Neuronal stem cell (in vitro differentiated cells): ENCODE data around the gene DSE.
A peak's percentile ranks its signal among the peaks of the same experiment; 100 is the strongest.

Experiments used
- DNase-seq: peaks from one replicate; pipeline ENCODE4 v3.0.0-alpha.2; 2013; ENCODE audit warnings: low spot score
- H2AFZ ChIP-seq: one replicate; pipeline ENCODE4 v1.6.1; 2013; ENCODE audit warnings: mild to moderate bottlenecking, low read length, inconsistent platforms
- H2AK5ac ChIP-seq: 2 replicates; pipeline ENCODE4 v1.6.1; 2013; ENCODE audit warnings: low read depth, mild to moderate bottlenecking, inconsistent platforms, low read length, moderate library complexity, mixed read lengths
- H2BK120ac ChIP-seq: 2 replicates; pipeline ENCODE4 v1.6.1; 2013; ENCODE audit warnings: low read depth, mild to moderate bottlenecking, inconsistent platforms, low read length, moderate library complexity, mixed read lengths
- H2BK12ac ChIP-seq: one replicate; pipeline ENCODE4 v1.6.1; 2013; ENCODE audit warnings: low read length, inconsistent platforms
- H2BK15ac ChIP-seq: 2 replicates; pipeline ENCODE4 v1.6.1; 2013; ENCODE audit warnings: mild to moderate bottlenecking, low read length, inconsistent platforms, mixed read lengths
- H2BK5ac ChIP-seq: one replicate; pipeline ENCODE4 v1.6.1; 2013; ENCODE audit warnings: inconsistent platforms, mild to moderate bottlenecking, low read length, moderate library complexity
- H3K14ac ChIP-seq: one replicate; pipeline ENCODE4 v1.6.1; 2013; ENCODE audit warnings: low read length, inconsistent platforms
- H3K18ac ChIP-seq: 2 replicates; pipeline ENCODE4 v1.6.1; 2013; ENCODE audit warnings: low read length, inconsistent platforms
- H3K23ac ChIP-seq: 2 replicates; pipeline ENCODE4 v1.6.1; 2013; ENCODE audit warnings: low read depth, mild to moderate bottlenecking, mixed read lengths, low read length, inconsistent platforms; ENCODE audit not compliant: poor library complexity
- H3K27ac ChIP-seq: replicated peaks from 3 replicates; pipeline ENCODE4 v1.5.1; 2013; ENCODE audit warnings: low read length, inconsistent platforms
- H3K27me3 ChIP-seq, 3 experiments: 2 replicates each; pipeline ENCODE4 v1.6.1; 2013; ENCODE audit warnings: low read length in 3 of 3, mild to moderate bottlenecking in 2 of 3, inconsistent platforms in 1 of 3, low read depth in 1 of 3, mixed read lengths in 1 of 3, moderate library complexity in 1 of 3; ENCODE audit not compliant: control insufficient read depth in 3 of 3, insufficient read depth in 3 of 3
- H3K36me3 ChIP-seq, 2 donors: replicated peaks in 1 of 2; 2 replicates each; pipeline ENCODE4 v1.6.1; 2013; ENCODE audit warnings: low read length in 2 of 2; ENCODE audit not compliant: control insufficient read depth in 2 of 2, insufficient read depth in 2 of 2
- H3K4ac ChIP-seq: 2 replicates; pipeline ENCODE4 v1.6.1; 2013; ENCODE audit warnings: inconsistent platforms, mild to moderate bottlenecking, low read length, moderate library complexity
- H3K4me1 ChIP-seq, 2 donors: 1 replicate in 1 of 2; 2 replicates in 1 of 2; pipeline ENCODE4 v1.6.1; 2013; ENCODE audit warnings: low read length in 2 of 2, low read depth in 1 of 2; ENCODE audit not compliant: control insufficient read depth in 2 of 2, insufficient read depth in 1 of 2
- H3K4me2 ChIP-seq: one replicate; pipeline ENCODE4 v1.6.1; 2013; ENCODE audit warnings: mild to moderate bottlenecking, low read length, inconsistent platforms; ENCODE audit not compliant: insufficient read depth, poor library complexity, severe bottlenecking
- H3K4me3 ChIP-seq, 2 donors: 2 replicates each; pipeline ENCODE4 v1.5.1; 2013; ENCODE audit warnings: low read length in 2 of 2, mild to moderate bottlenecking in 2 of 2, inconsistent platforms in 1 of 2, moderate library complexity in 1 of 2
- H3K79me1 ChIP-seq: one replicate; pipeline ENCODE4 v1.6.1; 2013; ENCODE audit warnings: low read depth, mild to moderate bottlenecking, inconsistent platforms, low read length, moderate library complexity
- H3K9ac ChIP-seq: one replicate; pipeline ENCODE4 v1.6.1; 2013; ENCODE audit warnings: mild to moderate bottlenecking, low read depth, low read length, inconsistent platforms; ENCODE audit not compliant: poor library complexity
- H3K9me3 ChIP-seq, 2 donors: replicated peaks in 1 of 2; 2 replicates each; pipeline versions ENCODE3 to v1.6.1; 2013; ENCODE audit warnings: low read length in 2 of 2, mild to moderate bottlenecking in 2 of 2, inconsistent platforms in 1 of 2, low read depth in 1 of 2, mixed read lengths in 1 of 2, moderate library complexity in 1 of 2; ENCODE audit not compliant: control insufficient read depth in 2 of 2, insufficient read depth in 1 of 2
- H4K8ac ChIP-seq: one replicate; pipeline ENCODE4 v1.6.1; 2013; ENCODE audit warnings: low read depth, mild to moderate bottlenecking, inconsistent platforms, low read length, moderate library complexity
- H4K91ac ChIP-seq: one replicate; pipeline ENCODE4 v1.6.1; 2013; ENCODE audit warnings: low read length, low read depth, mild to moderate bottlenecking, inconsistent platforms; ENCODE audit not compliant: poor library complexity
- WGBS, 2 donors: extraction: QIAGEN DNeasy Blood & Tissue Kit; methylation state at CpG; one replicate each; pipeline ENCODE4 v1.1.7; 2013; ENCODE audit warnings: missing lambda C conversion rate in 2 of 2, mixed read lengths in 1 of 2; ENCODE audit not compliant: insufficient read length in 2 of 2, insufficient replicate concordance in 1 of 2; ENCODE audit errors: extremely low coverage in 2 of 2; 5-methylcytosine and 5-hydroxymethylcytosine counted together

DSE gene

GRCh38 chr6:116458264-116458663 lies 87.5 kb downstream of the DSE start:
- no peak overlapping the region for H2AFZ ChIP-seq
- H4K8ac ChIP-seq: no peak overlapping the region
- no peak overlapping the region for H3K18ac ChIP-seq
- H3K9ac ChIP-seq: no peak overlapping the region
- no peaks in the 10 kb centered on the region for H3K9me3 ChIP-seq
- no peaks in the 10 kb centered on the region for H3K79me1 ChIP-seq
- H3K14ac ChIP-seq: no peak overlapping the region
- H3K4me3 ChIP-seq: no peak overlapping the region
- no peak overlapping the region for H4K91ac ChIP-seq
- H3K4me1 ChIP-seq: peaks cover 0 to 2% of the 10 kb centered on the region in 2 donors
- no peak overlapping the region for H3K23ac ChIP-seq
- H2BK5ac ChIP-seq: no peak overlapping the region
- H3K27ac ChIP-seq: no peak overlapping the region
- WGBS, 2 donors: no CpG with 5 or more reads among the region's 9 CpGs
- H2BK15ac ChIP-seq: no peak overlapping the region
- no peak for DNase-seq
- H2AK5ac ChIP-seq: no peak overlapping the region
- peaks cover 0 to 24% (median 0%) of the 10 kb centered on the region in 3 experiments for H3K27me3 ChIP-seq
- no peak overlapping the region for H3K4me2 ChIP-seq
- H2BK12ac ChIP-seq: no peak overlapping the region
- no peak overlapping the region for H2BK120ac ChIP-seq
- no peak overlapping the region for H3K4ac ChIP-seq
- no peaks in the 10 kb centered on the region for H3K36me3 ChIP-seq

DNA sequence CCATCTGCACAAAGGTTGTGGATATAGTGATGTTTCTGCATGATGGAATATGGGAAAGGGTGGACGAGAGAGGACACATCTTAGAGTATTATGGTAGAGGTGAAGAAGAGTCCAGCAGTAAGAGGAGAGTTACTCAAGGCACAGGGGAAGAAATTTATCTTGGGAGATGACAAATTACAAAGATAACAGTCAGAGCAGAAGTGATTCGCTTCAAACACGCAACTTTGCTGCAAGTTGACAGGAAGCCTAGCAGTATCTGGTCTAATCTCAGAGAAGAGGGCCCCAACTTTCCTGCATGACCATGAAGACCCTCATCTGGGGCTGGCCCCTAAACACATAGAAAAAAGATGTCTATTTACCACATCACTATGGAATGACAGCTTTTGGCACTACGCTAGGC lies 89.2 kb downstream of the DSE start:
- H3K27me3 ChIP-seq: peaks cover 0 to 26% (median 0%) of the 10 kb centered on the region in 3 experiments
- H2BK15ac ChIP-seq: no peak overlapping the region
- no peak overlapping the region for H3K4me3 ChIP-seq
- no peaks in the 10 kb centered on the region for H3K36me3 ChIP-seq
- H2AK5ac ChIP-seq: no peak overlapping the region
- no peak overlapping the region for H3K4ac ChIP-seq
- H4K8ac ChIP-seq: no peak overlapping the region
- no peak overlapping the region for H4K91ac ChIP-seq
- no peaks in the 10 kb centered on the region for H3K79me1 ChIP-seq
- no peak overlapping the region for H3K18ac ChIP-seq
- H3K9me3 ChIP-seq: no peaks in the 10 kb centered on the region
- peaks cover 0 to 2% of the 10 kb centered on the region in 2 donors for H3K4me1 ChIP-seq
- DNase-seq: no peak
- no peak overlapping the region for H2BK5ac ChIP-seq
- H3K9ac ChIP-seq: no peak overlapping the region
- no peak overlapping the region for H3K14ac ChIP-seq
- no peak overlapping the region for H3K4me2 ChIP-seq
- no CpG with 5 or more reads among the region's 4 CpGs for WGBS, 2 donors
- no peak overlapping the region for H3K23ac ChIP-seq
- H2BK12ac ChIP-seq: no peak overlapping the region
- no peak overlapping the region for H2BK120ac ChIP-seq
- H2AFZ ChIP-seq: no peak overlapping the region
- H3K27ac ChIP-seq: no peak overlapping the region

DNA sequence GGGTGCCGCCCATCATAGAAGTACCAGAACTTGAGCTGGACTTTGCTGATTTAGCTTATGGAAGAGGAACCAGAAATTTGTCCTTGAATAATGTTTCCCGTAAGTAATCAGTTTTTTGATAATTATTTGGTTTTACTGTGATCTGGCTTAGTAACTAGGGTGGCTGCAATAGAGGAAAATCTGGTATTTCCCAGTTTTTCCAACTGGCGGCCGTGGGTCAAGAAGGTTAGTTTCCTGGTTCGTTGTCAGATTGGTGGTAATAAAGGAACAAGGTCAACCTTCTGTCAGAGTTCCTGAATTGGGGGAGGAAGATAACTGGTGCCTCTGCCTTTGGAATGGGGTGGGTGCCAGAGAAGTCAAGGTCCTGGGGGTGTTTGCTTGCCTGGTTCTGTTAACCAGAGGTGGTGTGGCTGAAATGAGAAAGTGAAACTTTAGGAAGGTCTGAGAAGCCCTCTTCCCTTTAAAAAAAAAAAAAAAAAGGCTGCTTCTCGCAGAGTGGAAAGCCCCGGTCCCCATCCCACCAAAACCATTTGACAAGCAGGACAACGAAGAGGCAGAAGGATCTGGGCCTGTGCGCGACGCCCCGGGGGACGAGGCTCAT lies 90.7 kb downstream of the DSE start, which contains the start of gene CALHM6:
Gene CALHM6 (plus strand): TSS at position 45 of the 601 bp plus-strand sequence. CDS start 555 bp downstream, at position 600.
- no peak for DNase-seq
- H2BK12ac ChIP-seq: peak within 1 kb of the TSS; percentile 98
- H3K23ac ChIP-seq: peak within 1 kb of the TSS; percentile 95
- no peaks in the 10 kb centered on the region for H3K79me1 ChIP-seq
- H3K4me3 ChIP-seq: peak within 1 kb of the TSS in 1 of 2 donors; percentile 76
- H3K4ac ChIP-seq: peak within 1 kb of the TSS; percentile 81
- H3K4me1 ChIP-seq: peaks cover 0 to 2% of the 10 kb centered on the region in 2 donors
- no peak within 1 kb of the TSS for H2BK5ac ChIP-seq
- H3K27me3 ChIP-seq: peaks cover 0 to 26% (median 0%) of the 10 kb centered on the region in 3 experiments
- no peak within 1 kb of the TSS for H2AK5ac ChIP-seq
- no CpG with 5 or more reads among the region's 13 CpGs for WGBS, 2 donors
- no peaks in the 10 kb centered on the region for H3K9me3 ChIP-seq
- peak within 1 kb of the TSS; percentile 82 for H3K9ac ChIP-seq
- H3K4me2 ChIP-seq: peak within 1 kb of the TSS; percentile 74
- H2BK120ac ChIP-seq: no peak within 1 kb of the TSS
- no peak within 1 kb of the TSS for H3K27ac ChIP-seq
- no peak within 1 kb of the TSS for H2AFZ ChIP-seq
- H3K14ac ChIP-seq: peak within 1 kb of the TSS; percentile 33
- H2BK15ac ChIP-seq: peak within 1 kb of the TSS; percentile 33
- H4K8ac ChIP-seq: peak within 1 kb of the TSS; percentile 93
- peak within 1 kb of the TSS; percentile 87 for H3K18ac ChIP-seq
- no peak within 1 kb of the TSS for H4K91ac ChIP-seq
- H3K36me3 ChIP-seq: no peaks in the 10 kb centered on the region

- H3K9ac ChIP-seq: peak overlapping the region; percentile 82
- DNase-seq: peak; percentile 68
- H3K4me3 ChIP-seq: peak overlapping the region in 1 of 2 donors; percentile 76
- H4K8ac ChIP-seq: peak overlapping the region; percentile 93
- H3K27ac ChIP-seq: no peak overlapping the region
- peak overlapping the region; percentile 95 for H3K23ac ChIP-seq
- no peaks in the 10 kb centered on the region for H3K36me3 ChIP-seq
- peaks cover 0 to 26% (median 0%) of the 10 kb centered on the region in 3 experiments for H3K27me3 ChIP-seq
- no peaks in the 10 kb centered on the region for H3K9me3 ChIP-seq
- no peak overlapping the region for H4K91ac ChIP-seq
- H3K79me1 ChIP-seq: no peaks in the 10 kb centered on the region
- peak overlapping the region; percentile 98 for H2BK12ac ChIP-seq
- no peak overlapping the region for H2AFZ ChIP-seq
- peaks cover 0 to 2% of the 10 kb centered on the region in 2 donors for H3K4me1 ChIP-seq
- H2BK120ac ChIP-seq: no peak overlapping the region
- peak overlapping the region; percentile 33 for H2BK15ac ChIP-seq
- no CpG with 5 or more reads among the region's 84 CpGs for WGBS, 2 donors
- H3K4me2 ChIP-seq: peak overlapping the region; percentile 74
- peak overlapping the region; percentile 33 for H3K14ac ChIP-seq
- H3K18ac ChIP-seq: peak overlapping the region; percentile 87
- H2BK5ac ChIP-seq: no peak overlapping the region
- no peak overlapping the region for H2AK5ac ChIP-seq
- H3K4ac ChIP-seq: peak overlapping the region; percentile 81
Observed at GRCh38 chr6:116461932-116462885, 91.5 kb downstream of the DSE start.
